HCT116 (cell line): ENCODE results near the gene TFF2. TPM values are rescaled to one million over a fixed set of nuclear protein-coding genes. Genes with fewer than 3 reads are reported as not detected.

Experiments
- ATAC-seq: fragments of 200-7000 bp; cut with Tn5 transposase; 2 replicates; pipeline ENCODE4 v1.9.1; 2020; ENCODE audit warnings: mild to moderate bottlenecking, moderate library complexity
- BruUV-seq: library from RNA; stranded (reverse); fragments of 400-500 nt; replicated peaks from 2 replicates; lab custom pipeline; 2021; lab: Mats Ljungman, UMichigan
- CTCF ChIA-PET: fragments of 300-600 bp; sonication (Branson Sonifier 250); formaldehyde crosslinking; loops from one replicate; lab custom pipeline; 2021; ENCODE audit warnings: antibody characterized with exemption; lab: Charles Lee
- POLR2A ChIA-PET: fragments of 300-600, 350-600 bp; sonication (Branson Sonifier 250); formaldehyde crosslinking; loops from one replicate; lab custom pipeline; 2021; ENCODE audit warnings: antibody characterized with exemption; lab: Charles Lee
- RAD21 ChIA-PET, 2 experiments: fragments of 300-600 bp; sonication (Branson Sonifier 250); formaldehyde crosslinking; loops; one replicate each; lab custom pipeline; 2023; ENCODE audit warnings: low total read pairs in 2 of 2; ENCODE audit not compliant: uncharacterized antibody in 2 of 2, unreplicated experiment in 2 of 2, low non-redundant PET in 1 of 2; lab: Charles Lee
- DNase-seq: peaks from one replicate; pipeline ENCODE4 v3.0.0-alpha.2; 2010; ENCODE audit warnings: low read depth, low spot score
- H2AFZ ChIP-seq: fragments of 200-600 bp; shearing (Covaris generic), sonication (generic); 2 replicates; pipeline ENCODE4 v1.6.1; 2017; ENCODE audit warnings: low read depth, mixed run types, mixed read lengths, antibody characterized with exemption, low read length; ENCODE audit not compliant: poor library complexity, severe bottlenecking
- H3K27ac ChIP-seq: 2 replicates; pipeline ENCODE4 v1.5.1; 2012; ENCODE audit warnings: low read depth, low read length
- H3K27me3 ChIP-seq: fragments of 200-600 bp; sonication (generic); 2 replicates; pipeline ENCODE4 v1.6.1; 2016; ENCODE audit warnings: mixed run types, low read length, mixed read lengths; ENCODE audit not compliant: insufficient read depth
- H3K36me3 ChIP-seq, 2 experiments: fragments of 200-500 bp in 1 of 2; fragments of 200-600 bp in 1 of 2; sonication (Bioruptor generic) in 1 of 2; sonication (generic) in 1 of 2; 2 replicates each; pipeline versions ENCODE4 v1.5.1 to v1.6.1; 2014 to 2016; ENCODE audit warnings: low read length in 2 of 2, inconsistent platforms in 1 of 2, mixed read lengths in 1 of 2, mixed run types in 1 of 2; ENCODE audit not compliant: insufficient read depth in 2 of 2, control insufficient read depth in 1 of 2
- H3K4me1 ChIP-seq, 2 experiments: fragments of 200-600 bp in 1 of 2; sonication (generic) in 1 of 2; 2 replicates each; pipeline versions ENCODE4 v1.5.1 to v1.6.1; 2012 to 2017; ENCODE audit warnings: low read length in 2 of 2, inconsistent platforms in 1 of 2, mild to moderate bottlenecking in 1 of 2, mixed read lengths in 1 of 2, mixed run types in 1 of 2, moderate library complexity in 1 of 2; ENCODE audit not compliant: insufficient read depth in 2 of 2, control insufficient read depth in 1 of 2
- H3K4me2 ChIP-seq: fragments of 200-600 bp; sonication (generic); 2 replicates; pipeline ENCODE4 v1.6.1; 2017; ENCODE audit warnings: mixed run types, low read length, mixed read lengths
- H3K4me3 ChIP-seq, 2 experiments: fragments of 200-600 bp in 1 of 2; sonication (generic) in 1 of 2; replicated peaks in 1 of 2; 2 replicates each; pipeline ENCODE4 v1.5.1; 2011 to 2016; ENCODE audit warnings: low read length in 2 of 2, control low read depth in 1 of 2, low read depth in 1 of 2, mild to moderate bottlenecking in 1 of 2, mixed read lengths in 1 of 2, mixed run types in 1 of 2
- H3K79me2 ChIP-seq: fragments of 200-600 bp; sonication (generic); 2 replicates; pipeline ENCODE4 v1.6.1; 2017; ENCODE audit warnings: mild to moderate bottlenecking, mixed run types, low read length, moderate library complexity, mixed read lengths; ENCODE audit not compliant: insufficient read depth
- H3K9ac ChIP-seq: fragments of 200-600 bp; sonication (generic); 2 replicates; pipeline ENCODE4 v1.6.1; 2016; ENCODE audit warnings: low read length, mixed read lengths
- H3K9me2 ChIP-seq: fragments of 200-600 bp; sonication (generic), shearing (Covaris generic); 2 replicates; pipeline ENCODE4 v1.6.1; 2017; ENCODE audit warnings: mixed run types, mild to moderate bottlenecking, moderate library complexity; ENCODE audit not compliant: insufficient read depth
- H3K9me3 ChIP-seq, 2 experiments: fragments of 200-500 bp in 1 of 2; fragments of 200-600 bp in 1 of 2; sonication (Bioruptor generic) in 1 of 2; sonication (generic) in 1 of 2; 2 replicates each; pipeline ENCODE4 v1.6.1; 2014 to 2017; ENCODE audit warnings: low read length in 2 of 2, mixed read lengths in 2 of 2, inconsistent platforms in 1 of 2, low read depth in 1 of 2, mild to moderate bottlenecking in 1 of 2, mixed run types in 1 of 2, moderate library complexity in 1 of 2; ENCODE audit not compliant: control insufficient read depth in 1 of 2, insufficient read depth in 1 of 2
- H4K20me1 ChIP-seq: fragments of 200-600 bp; sonication (generic), shearing (Covaris generic); 2 replicates; pipeline ENCODE4 v1.6.1; 2017; ENCODE audit warnings: mixed run types, mild to moderate bottlenecking, moderate library complexity; ENCODE audit not compliant: insufficient read depth
- EGR1 ChIP-seq: IDR thresholded peaks from 2 replicates; pipeline ENCODE4 v1.6.1; 2012; ENCODE audit warnings: low read depth
- ELF1 ChIP-seq: IDR thresholded peaks from 2 replicates; pipeline ENCODE4 v1.6.1; 2012; ENCODE audit warnings: low read depth, borderline replicate concordance
- EZH2phosphoT487 ChIP-seq: fragments of 200-600 bp; IDR thresholded peaks from 2 replicates; pipeline ENCODE4 v1.6.1; 2018; ENCODE audit warnings: antibody characterized with exemption, borderline replicate concordance
- FOSL1 ChIP-seq: IDR thresholded peaks from 2 replicates; pipeline ENCODE4 v1.6.1; 2012; ENCODE audit warnings: low read depth
- JUND ChIP-seq: IDR thresholded peaks from 2 replicates; pipeline ENCODE4 v1.6.1; 2012
- POLR2A ChIP-seq: IDR thresholded peaks from 2 replicates; pipeline ENCODE4 v1.7.0; 2011; ENCODE audit warnings: borderline replicate concordance; ENCODE audit not compliant: insufficient read depth, insufficient read length; ENCODE audit errors: extremely low read depth
- POLR2AphosphoS5 ChIP-seq: IDR thresholded peaks from 2 replicates; pipeline ENCODE4 v1.6.1; 2011; ENCODE audit warnings: mild to moderate bottlenecking, low read depth, low read length, moderate library complexity
- RAD21 ChIP-seq: IDR thresholded peaks from 2 replicates; pipeline ENCODE4 v1.6.1; 2012; ENCODE audit warnings: low read depth, mild to moderate bottlenecking
- YY1 ChIP-seq: IDR thresholded peaks from 2 replicates; pipeline ENCODE4 v1.6.1; 2011; ENCODE audit warnings: low read length, low read depth, moderate library complexity, mild to moderate bottlenecking; ENCODE audit not compliant: insufficient replicate concordance; ENCODE audit errors: extremely low read depth
- ZFX ChIP-seq: fragments of 450-650 bp; IDR thresholded peaks from 2 replicates; pipeline ENCODE4 v1.6.1; 2017
- ZNF274 ChIP-seq: fragments of 200-500 bp; sonication (Bioruptor generic); IDR thresholded peaks from 2 replicates; pipeline ENCODE4 v1.6.1; 2014; ENCODE audit warnings: mild to moderate bottlenecking, low read depth, low read length, inconsistent platforms
- intact Hi-C: fragments of 100-400 bp; cut with micrococcal nuclease; formaldehyde crosslinking; loops from 2 replicates; pipeline ENCODE4 v1.10.0; 2022
- total RNA-seq: library from RNA; stranded (reverse); gene quantifications from one replicate; pipeline ENCODE4 v1.2.1, GENCODE V29; 2021; ENCODE audit not compliant: unreplicated experiment
- TF ChIP-seq, protein P1 (sequence below): IDR thresholded peaks from 2 replicates; pipeline ENCODE4 v1.6.1; 2012; ENCODE audit warnings: low read depth

TFF2 gene
- total RNA-seq, 1 experiment from 2014 or later, result not detected

DNA sequence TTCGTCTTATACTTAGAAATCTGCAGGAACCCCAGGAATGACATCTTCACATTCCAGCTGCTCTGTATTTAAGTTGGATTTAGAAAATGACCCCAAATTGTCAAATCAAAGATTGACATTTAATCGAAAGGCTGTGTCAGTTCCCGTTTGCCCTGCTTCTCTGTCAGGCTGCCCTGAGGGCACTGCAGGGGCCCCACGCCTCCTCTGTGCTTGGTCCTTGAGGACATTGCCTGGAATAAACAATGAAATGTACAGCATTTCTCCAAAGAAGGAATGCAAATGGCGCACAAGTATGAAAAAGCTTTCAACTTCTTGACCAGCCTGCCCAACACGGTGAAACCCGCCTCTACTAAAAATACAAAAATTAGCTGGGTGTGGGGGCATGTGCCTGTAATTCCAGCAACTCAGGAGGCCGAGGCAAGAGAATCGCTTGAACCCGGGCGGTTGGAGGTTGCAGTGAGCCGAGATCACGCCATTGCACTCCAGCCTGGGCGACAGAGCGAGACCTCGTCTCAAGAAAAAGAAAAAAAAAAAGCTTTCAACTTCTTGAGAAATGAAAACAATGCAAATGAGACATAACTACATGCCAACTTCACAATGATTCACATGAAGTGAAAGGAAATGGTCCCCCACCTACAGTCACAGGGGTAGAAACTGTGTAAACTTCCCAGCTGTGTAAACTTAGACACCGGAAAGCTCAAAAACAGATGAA is 42.1 kb upstream of the TFF2 start:
- intact Hi-C loops, result no loop called here
- ATAC-seq, result no peak
- H3K9ac ChIP-seq, result no peak overlapping the region
- no peaks in the 10 kb centered on the region for H3K9me2 ChIP-seq
- ChIA-PET POLR2A (no interaction called here), RAD21 (no interaction called here), CTCF (interaction anchor here (0.5 to 1.7 kb wide), 4 partner anchors 10 to 19 kb away, joined by 3 to 4 read pairs (median 3); no protein-coding TSS in a partner anchor)
- no peak for DNase-seq
- peaks cover 3% of the 10 kb centered on the region; the same call in 1 of the 2 replicates for H3K27me3 ChIP-seq
- H2AFZ ChIP-seq, result no peak overlapping the region
- no peaks in the 10 kb centered on the region for H3K9me3 ChIP-seq
- TF ChIP-seq ZFX (no peak), POLR2AphosphoS5 (no peak), ELF1 (no peak), YY1 (no peak), EZH2phosphoT487 (no peak), FOSL1 (no peak), JUND (no peak), POLR2A (no peak), EGR1 (no peak), RAD21 (no peak), ZNF274 (no peak)
- TF ChIP-seq, protein P1, sequence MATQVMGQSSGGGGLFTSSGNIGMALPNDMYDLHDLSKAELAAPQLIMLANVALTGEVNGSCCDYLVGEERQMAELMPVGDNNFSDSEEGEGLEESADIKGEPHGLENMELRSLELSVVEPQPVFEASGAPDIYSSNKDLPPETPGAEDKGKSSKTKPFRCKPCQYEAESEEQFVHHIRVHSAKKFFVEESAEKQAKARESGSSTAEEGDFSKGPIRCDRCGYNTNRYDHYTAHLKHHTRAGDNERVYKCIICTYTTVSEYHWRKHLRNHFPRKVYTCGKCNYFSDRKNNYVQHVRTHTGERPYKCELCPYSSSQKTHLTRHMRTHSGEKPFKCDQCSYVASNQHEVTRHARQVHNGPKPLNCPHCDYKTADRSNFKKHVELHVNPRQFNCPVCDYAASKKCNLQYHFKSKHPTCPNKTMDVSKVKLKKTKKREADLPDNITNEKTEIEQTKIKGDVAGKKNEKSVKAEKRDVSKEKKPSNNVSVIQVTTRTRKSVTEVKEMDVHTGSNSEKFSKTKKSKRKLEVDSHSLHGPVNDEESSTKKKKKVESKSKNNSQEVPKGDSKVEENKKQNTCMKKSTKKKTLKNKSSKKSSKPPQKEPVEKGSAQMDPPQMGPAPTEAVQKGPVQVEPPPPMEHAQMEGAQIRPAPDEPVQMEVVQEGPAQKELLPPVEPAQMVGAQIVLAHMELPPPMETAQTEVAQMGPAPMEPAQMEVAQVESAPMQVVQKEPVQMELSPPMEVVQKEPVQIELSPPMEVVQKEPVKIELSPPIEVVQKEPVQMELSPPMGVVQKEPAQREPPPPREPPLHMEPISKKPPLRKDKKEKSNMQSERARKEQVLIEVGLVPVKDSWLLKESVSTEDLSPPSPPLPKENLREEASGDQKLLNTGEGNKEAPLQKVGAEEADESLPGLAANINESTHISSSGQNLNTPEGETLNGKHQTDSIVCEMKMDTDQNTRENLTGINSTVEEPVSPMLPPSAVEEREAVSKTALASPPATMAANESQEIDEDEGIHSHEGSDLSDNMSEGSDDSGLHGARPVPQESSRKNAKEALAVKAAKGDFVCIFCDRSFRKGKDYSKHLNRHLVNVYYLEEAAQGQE, result no peak
- H3K4me1 ChIP-seq, result no peaks in the 10 kb centered on the region
- no peak overlapping the region for H3K4me3 ChIP-seq
- no peak overlapping the region for H3K4me2 ChIP-seq
- H3K36me3 ChIP-seq, result no peaks in the 10 kb centered on the region
- no peaks in the 10 kb centered on the region for H4K20me1 ChIP-seq
- BruUV-seq, result no TSS peak
- H3K27ac ChIP-seq, result no peak overlapping the region
- H3K79me2 ChIP-seq, result no peaks in the 10 kb centered on the region
